HepG2 (cell line): Measurements from ENCODE around the gene DPP8. TPM values are rescaled to one million over a fixed set of nuclear protein-coding genes. Genes with fewer than 3 reads are reported as not detected.

Experiments used
- CBX2 ChIP-seq, 2 experiments: fragments of 200-600 bp in 1 of 2; sonication (generic); formaldehyde crosslinking in 1 of 2; IDR thresholded peaks; 2 replicates each; pipeline versions ENCODE4 v1.7.0 to v1.8.1; 2018 to 2022; ENCODE audit warnings: low read depth in 2 of 2, low read length in 1 of 2, mild to moderate bottlenecking in 1 of 2, missing genetic modification reagents in 1 of 2
- FIP1L1 ChIP-seq: fragments of 200-400 bp; formaldehyde crosslinking; IDR thresholded peaks from 2 replicates; pipeline ENCODE4 v1.6.1; 2018; ENCODE audit warnings: low read depth, mild to moderate bottlenecking, low read length, moderate library complexity, borderline replicate concordance; ENCODE audit not compliant: insufficient read depth
- GLI4 ChIP-seq: sonication (generic); formaldehyde crosslinking; IDR thresholded peaks from 2 replicates; pipeline ENCODE4 v1.5.1; 2020; ENCODE audit warnings: missing genetic modification reagents, mild to moderate bottlenecking, moderate library complexity, borderline replicate concordance
- JUND ChIP-seq: sonication (generic); formaldehyde crosslinking; IDR thresholded peaks from 2 replicates; pipeline ENCODE4 v1.8.0; 2022; ENCODE audit warnings: mild to moderate bottlenecking, missing genetic modification reagents
- MAZ ChIP-seq, 2 experiments: sonication (generic) in 1 of 2; formaldehyde crosslinking in 1 of 2; IDR thresholded peaks; 2 replicates each; pipeline versions ENCODE4 v1.5.0 to v1.6.1; 2012 to 2020; ENCODE audit warnings: low read depth in 2 of 2, mild to moderate bottlenecking in 2 of 2, borderline replicate concordance in 1 of 2, improper control_type of control experiment in 1 of 2, low read length in 1 of 2, missing genetic modification reagents in 1 of 2, moderate library complexity in 1 of 2
- PLRG1 ChIP-seq: fragments of 450-650 bp; conservative IDR thresholded peaks from 2 replicates; pipeline ENCODE4 v1.6.1; 2016
- RXRB ChIP-seq: IDR thresholded peaks from 2 replicates; pipeline ENCODE4 v1.6.1; 2016; ENCODE audit warnings: borderline replicate concordance, missing genetic modification reagents, missing compliant biosample characterization
- SYNCRIP ChIP-seq: fragments of 200-400 bp; formaldehyde crosslinking; IDR thresholded peaks from 2 replicates; pipeline ENCODE4 v1.6.1; 2018; ENCODE audit warnings: mild to moderate bottlenecking, low read depth, low read length; ENCODE audit not compliant: insufficient read depth
- XRCC5 ChIP-seq: fragments of 200-400 bp; formaldehyde crosslinking; optimal IDR thresholded peaks from 2 replicates; pipeline ENCODE3; 2017; ENCODE audit warnings: mild to moderate bottlenecking, low read length
- ZFP90 ChIP-seq: sonication (generic); formaldehyde crosslinking; IDR thresholded peaks from 2 replicates; pipeline ENCODE4 v1.8.0; 2022; ENCODE audit warnings: missing genetic modification reagents, mild to moderate bottlenecking, inconsistent platforms, borderline replicate concordance
- ZNF543 ChIP-seq: sonication (generic); formaldehyde crosslinking; IDR thresholded peaks from 2 replicates; pipeline ENCODE4 v1.4.0; 2020; ENCODE audit warnings: mild to moderate bottlenecking, missing genetic modification reagents
- ZNF724P ChIP-seq: sonication (generic); formaldehyde crosslinking; IDR thresholded peaks from 2 replicates; pipeline ENCODE4 v1.8.0; 2022; ENCODE audit warnings: missing genetic modification reagents, borderline replicate concordance
- ZNF761 ChIP-seq: sonication (generic); formaldehyde crosslinking; conservative IDR thresholded peaks from 2 replicates; pipeline ENCODE4 v1.4.0; 2020; ENCODE audit warnings: mild to moderate bottlenecking, missing genetic modification reagents
- polyA plus RNA-seq, 8 experiments: library from polyadenylated mRNA; depleted of rRNA in 3 of 8; stranded (reverse) in 7 of 8; unstranded in 1 of 8; fragments of >200 nt; fragmentation: Illumina TruSeq in 4 of 8; extraction: Trizol in 4 of 8; gene quantifications; 2 replicates each; pipeline versions ENCODE4 v1.2.1 to v1.2.3, GENCODE V29; 2011 to 2016; ENCODE audit warnings: low read depth in 4 of 8, missing spikeins in 1 of 8, mixed read lengths in 1 of 8; ENCODE audit not compliant: insufficient read depth in 1 of 8
- total RNA-seq, 5 experiments: library from RNA; depleted of rRNA; stranded (reverse); fragments of >200 nt; fragmentation: Illumina TruSeq; extraction: Trizol; gene quantifications; 2 replicates each; pipeline ENCODE4 v1.2.3, GENCODE V29; 2016; ENCODE audit warnings: low read depth in 1 of 5
- TF ChIP-seq, protein P1 (sequence below): sonication (generic); formaldehyde crosslinking; IDR thresholded peaks from 2 replicates; pipeline ENCODE4 v1.4.0; 2020; ENCODE audit warnings: missing genetic modification reagents
- TF ChIP-seq, protein P2 (sequence below): sonication (generic); formaldehyde crosslinking; IDR thresholded peaks from 2 replicates; pipeline ENCODE4 v1.4.0; 2020; ENCODE audit warnings: mild to moderate bottlenecking, missing genetic modification reagents
- TF ChIP-seq, protein P3 (sequence below): sonication (generic); formaldehyde crosslinking; IDR thresholded peaks from 2 replicates; pipeline ENCODE4 v1.5.1; 2020; ENCODE audit warnings: mild to moderate bottlenecking, missing genetic modification reagents, moderate library complexity
- TF ChIP-seq, protein P4 (sequence below), 2 experiments: fragments of 450-650 bp in 1 of 2; sonication (generic) in 1 of 2; formaldehyde crosslinking; IDR thresholded peaks; 2 replicates each; pipeline versions ENCODE4 v1.5.0 to v1.8.0; 2020 to 2022; ENCODE audit warnings: mild to moderate bottlenecking in 1 of 2, missing genetic modification reagents in 1 of 2

DPP8 gene
- total and polyA plus RNA-seq, 2 of the 13 experiments (the other 11 are each of a cell fraction or from before 2014, with no cell fraction given), result 18.0 to 26.3 TPM

DNA sequence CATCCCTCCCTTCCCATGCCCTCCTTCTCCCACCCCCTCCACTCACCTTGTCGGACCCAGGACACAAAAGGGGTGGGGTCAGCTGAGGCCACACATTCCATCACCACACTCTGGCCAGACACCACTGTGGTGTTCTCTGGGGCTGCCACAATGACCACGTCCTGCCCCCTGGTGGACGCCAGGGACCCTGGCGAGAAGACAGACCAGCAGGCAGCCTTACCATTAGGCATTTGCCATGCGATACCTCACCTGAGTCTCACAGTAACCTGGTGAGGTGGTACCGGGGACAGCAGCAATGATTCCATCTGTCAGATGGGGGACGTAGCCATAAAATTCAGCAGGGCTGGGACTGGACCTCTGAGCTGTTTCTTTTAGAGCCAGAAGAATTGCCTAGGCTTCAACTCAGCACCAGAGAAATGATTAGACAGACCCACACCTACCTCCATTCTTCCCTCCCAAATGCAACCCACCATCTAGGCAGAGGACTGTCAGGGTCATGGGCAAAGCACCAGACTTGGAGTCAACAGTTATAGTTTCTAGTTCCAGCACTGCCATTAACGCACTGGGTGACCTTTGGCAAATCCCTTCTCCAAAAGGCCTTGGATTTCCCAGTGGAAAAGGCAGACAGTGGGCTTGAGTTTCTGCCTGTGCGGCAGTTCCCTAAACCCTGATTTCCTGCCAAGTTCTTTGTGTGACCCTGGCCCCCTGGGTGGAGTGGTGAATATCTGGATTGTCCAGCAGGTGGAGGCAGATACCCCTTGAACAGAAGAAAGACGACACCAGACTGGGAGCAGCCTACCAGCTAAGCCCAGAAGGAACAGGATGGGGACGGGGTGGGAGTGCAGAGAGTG, 116.5 kb downstream of the DPP8 start (continued):
- TF ChIP-seq, protein P1, sequence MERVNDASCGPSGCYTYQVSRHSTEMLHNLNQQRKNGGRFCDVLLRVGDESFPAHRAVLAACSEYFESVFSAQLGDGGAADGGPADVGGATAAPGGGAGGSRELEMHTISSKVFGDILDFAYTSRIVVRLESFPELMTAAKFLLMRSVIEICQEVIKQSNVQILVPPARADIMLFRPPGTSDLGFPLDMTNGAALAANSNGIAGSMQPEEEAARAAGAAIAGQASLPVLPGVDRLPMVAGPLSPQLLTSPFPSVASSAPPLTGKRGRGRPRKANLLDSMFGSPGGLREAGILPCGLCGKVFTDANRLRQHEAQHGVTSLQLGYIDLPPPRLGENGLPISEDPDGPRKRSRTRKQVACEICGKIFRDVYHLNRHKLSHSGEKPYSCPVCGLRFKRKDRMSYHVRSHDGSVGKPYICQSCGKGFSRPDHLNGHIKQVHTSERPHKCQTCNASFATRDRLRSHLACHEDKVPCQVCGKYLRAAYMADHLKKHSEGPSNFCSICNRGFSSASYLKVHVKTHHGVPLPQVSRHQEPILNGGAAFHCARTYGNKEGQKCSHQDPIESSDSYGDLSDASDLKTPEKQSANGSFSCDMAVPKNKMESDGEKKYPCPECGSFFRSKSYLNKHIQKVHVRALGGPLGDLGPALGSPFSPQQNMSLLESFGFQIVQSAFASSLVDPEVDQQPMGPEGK (CRISPR knock-in tag), result peak; percentile 50
- TF ChIP-seq ZNF761 (CRISPR knock-in tag) (0 out of 2 replicates have a peak, but pooled peaks have one; percentile 19), ZFP90 (CRISPR knock-in tag) (0 out of 2 replicates have a peak, but pooled peaks have one; percentile 31), FIP1L1 (no peak), MAZ (IDR thresholded peaks at IDR 0.05; ENCODE audit: borderline replicate concordance, low read depth, low read length) (peak; percentile 49; the same call in 1 of the 2 replicates), MAZ (CRISPR knock-in tag; IDR thresholded peaks at IDR 0.05; ENCODE audit: low read depth) (no peak), SYNCRIP (no peak), GLI4 (CRISPR knock-in tag) (no peak), JUND (CRISPR knock-in tag) (peak; percentile 41; the same call in 1 of the 2 replicates), PLRG1 (no peak), XRCC5 (peak; percentile 34), ZNF543 (CRISPR knock-in tag) (0 out of 2 replicates have a peak, but pooled peaks have one; percentile 46), ZNF724P (CRISPR knock-in tag) (0 out of 2 replicates have a peak, but pooled peaks have one; percentile 11), RXRB (CRISPR knock-in tag) (peak; percentile 46; the same call in 1 of the 2 replicates), CBX2 (IDR thresholded peaks at IDR 0.05; ENCODE audit: low read depth, low read length) (no peak), CBX2 (CRISPR knock-in tag; IDR thresholded peaks at IDR 0.05; ENCODE audit: low read depth) (no peak)
- TF ChIP-seq, protein P2, sequence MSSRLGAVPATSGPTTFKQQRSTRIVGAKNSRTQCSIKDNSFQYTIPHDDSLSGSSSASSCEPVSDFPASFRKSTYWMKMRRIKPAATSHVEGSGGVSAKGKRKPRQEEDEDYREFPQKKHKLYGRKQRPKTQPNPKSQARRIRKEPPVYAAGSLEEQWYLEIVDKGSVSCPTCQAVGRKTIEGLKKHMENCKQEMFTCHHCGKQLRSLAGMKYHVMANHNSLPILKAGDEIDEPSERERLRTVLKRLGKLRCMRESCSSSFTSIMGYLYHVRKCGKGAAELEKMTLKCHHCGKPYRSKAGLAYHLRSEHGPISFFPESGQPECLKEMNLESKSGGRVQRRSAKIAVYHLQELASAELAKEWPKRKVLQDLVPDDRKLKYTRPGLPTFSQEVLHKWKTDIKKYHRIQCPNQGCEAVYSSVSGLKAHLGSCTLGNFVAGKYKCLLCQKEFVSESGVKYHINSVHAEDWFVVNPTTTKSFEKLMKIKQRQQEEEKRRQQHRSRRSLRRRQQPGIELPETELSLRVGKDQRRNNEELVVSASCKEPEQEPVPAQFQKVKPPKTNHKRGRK (CRISPR knock-in tag), result no peak
- TF ChIP-seq, protein P3, sequence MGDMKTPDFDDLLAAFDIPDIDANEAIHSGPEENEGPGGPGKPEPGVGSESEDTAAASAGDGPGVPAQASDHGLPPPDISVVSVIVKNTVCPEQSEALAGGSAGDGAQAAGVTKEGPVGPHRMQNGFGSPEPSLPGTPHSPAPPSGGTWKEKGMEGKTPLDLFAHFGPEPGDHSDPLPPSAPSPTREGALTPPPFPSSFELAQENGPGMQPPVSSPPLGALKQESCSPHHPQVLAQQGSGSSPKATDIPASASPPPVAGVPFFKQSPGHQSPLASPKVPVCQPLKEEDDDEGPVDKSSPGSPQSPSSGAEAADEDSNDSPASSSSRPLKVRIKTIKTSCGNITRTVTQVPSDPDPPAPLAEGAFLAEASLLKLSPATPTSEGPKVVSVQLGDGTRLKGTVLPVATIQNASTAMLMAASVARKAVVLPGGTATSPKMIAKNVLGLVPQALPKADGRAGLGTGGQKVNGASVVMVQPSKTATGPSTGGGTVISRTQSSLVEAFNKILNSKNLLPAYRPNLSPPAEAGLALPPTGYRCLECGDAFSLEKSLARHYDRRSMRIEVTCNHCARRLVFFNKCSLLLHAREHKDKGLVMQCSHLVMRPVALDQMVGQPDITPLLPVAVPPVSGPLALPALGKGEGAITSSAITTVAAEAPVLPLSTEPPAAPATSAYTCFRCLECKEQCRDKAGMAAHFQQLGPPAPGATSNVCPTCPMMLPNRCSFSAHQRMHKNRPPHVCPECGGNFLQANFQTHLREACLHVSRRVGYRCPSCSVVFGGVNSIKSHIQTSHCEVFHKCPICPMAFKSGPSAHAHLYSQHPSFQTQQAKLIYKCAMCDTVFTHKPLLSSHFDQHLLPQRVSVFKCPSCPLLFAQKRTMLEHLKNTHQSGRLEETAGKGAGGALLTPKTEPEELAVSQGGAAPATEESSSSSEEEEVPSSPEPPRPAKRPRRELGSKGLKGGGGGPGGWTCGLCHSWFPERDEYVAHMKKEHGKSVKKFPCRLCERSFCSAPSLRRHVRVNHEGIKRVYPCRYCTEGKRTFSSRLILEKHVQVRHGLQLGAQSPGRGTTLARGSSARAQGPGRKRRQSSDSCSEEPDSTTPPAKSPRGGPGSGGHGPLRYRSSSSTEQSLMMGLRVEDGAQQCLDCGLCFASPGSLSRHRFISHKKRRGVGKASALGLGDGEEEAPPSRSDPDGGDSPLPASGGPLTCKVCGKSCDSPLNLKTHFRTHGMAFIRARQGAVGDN (CRISPR knock-in tag), result peak; percentile 46
- TF ChIP-seq, protein P4, sequence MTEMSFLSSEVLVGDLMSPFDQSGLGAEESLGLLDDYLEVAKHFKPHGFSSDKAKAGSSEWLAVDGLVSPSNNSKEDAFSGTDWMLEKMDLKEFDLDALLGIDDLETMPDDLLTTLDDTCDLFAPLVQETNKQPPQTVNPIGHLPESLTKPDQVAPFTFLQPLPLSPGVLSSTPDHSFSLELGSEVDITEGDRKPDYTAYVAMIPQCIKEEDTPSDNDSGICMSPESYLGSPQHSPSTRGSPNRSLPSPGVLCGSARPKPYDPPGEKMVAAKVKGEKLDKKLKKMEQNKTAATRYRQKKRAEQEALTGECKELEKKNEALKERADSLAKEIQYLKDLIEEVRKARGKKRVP (CRISPR knock-in tag; IDR thresholded peaks at IDR 0.05), result no peak
